ENCODE measurements around the gene IFI27L2.

IFI27L2 gene

GRCh38 chr14:94113908-94114588 is 15.4 kb downstream of the IFI27L2 start:
- H3K36me3 ChIP-seq (ENCODE audit: control insufficient read depth, insufficient read depth, low read length), result no peaks in the 10 kb centered on the region
- TF ChIP-seq CTCF (IDR thresholded peaks at IDR 0.05; ENCODE audit: insufficient read depth, low read length, poor library complexity, severe bottlenecking), result no peak
- H3K4me3 ChIP-seq (replicated peaks; ENCODE audit: low read depth, low read length), result no peak overlapping the region
- peaks cover 2% of the 10 kb centered on the region for H3K27me3 ChIP-seq (replicated peaks; ENCODE audit: control insufficient read depth, insufficient read depth, low read length)
- no peak for DNase-seq (ENCODE audit: extremely low read depth, insufficient read length)

DNA sequence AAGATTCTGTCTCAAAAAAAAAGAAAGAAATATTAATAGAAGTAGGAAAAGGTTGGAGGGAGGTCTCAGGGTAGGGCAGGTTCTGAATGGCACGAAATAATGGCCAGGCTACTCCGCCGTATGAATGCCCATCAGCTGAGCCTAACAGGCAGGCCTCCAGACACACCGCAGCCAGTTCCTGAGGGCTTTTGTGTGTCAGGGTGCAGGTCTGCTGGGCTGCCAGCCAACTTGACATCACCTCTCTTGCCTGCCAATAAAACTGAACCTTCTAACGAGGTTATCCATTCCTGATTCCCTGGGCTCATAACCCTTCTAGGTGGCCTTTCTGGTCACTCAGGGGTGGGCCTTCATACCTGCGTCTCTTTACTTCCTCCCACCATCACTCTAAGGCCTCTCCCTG is 15.9 kb downstream of the IFI27L2 start:
- no peak for DNase-seq (ENCODE audit: extremely low read depth, insufficient read length)
- H3K4me3 ChIP-seq (replicated peaks; ENCODE audit: low read depth, low read length), result no peak overlapping the region

GRCh38 chr14:94113073-94113472 is 16.3 kb downstream of the IFI27L2 start:
- Histone ChIP-seq H3K27me3 (replicated peaks; ENCODE audit: control insufficient read depth, insufficient read depth, low read length) (peaks cover 2% of the 10 kb centered on the region), H3K36me3 (ENCODE audit: control insufficient read depth, insufficient read depth, low read length) (no peaks in the 10 kb centered on the region), H3K4me3 (replicated peaks; ENCODE audit: low read depth, low read length) (no peak overlapping the region)
- no peak for TF ChIP-seq CTCF (IDR thresholded peaks at IDR 0.05; ENCODE audit: insufficient read depth, low read length, poor library complexity, severe bottlenecking)
- DNase-seq (ENCODE audit: extremely low read depth, insufficient read length), result no peak

More for the DNA sequence above, 15.9 kb downstream of the IFI27L2 start:
- Histone ChIP-seq H3K36me3 (ENCODE audit: control insufficient read depth, insufficient read depth, low read length) (no peaks in the 10 kb centered on the region), H3K27me3 (replicated peaks; ENCODE audit: control insufficient read depth, insufficient read depth, low read length) (peaks cover 2% of the 10 kb centered on the region)
- TF ChIP-seq CTCF (IDR thresholded peaks at IDR 0.05; ENCODE audit: insufficient read depth, low read length, poor library complexity, severe bottlenecking), result no peak

DNA sequence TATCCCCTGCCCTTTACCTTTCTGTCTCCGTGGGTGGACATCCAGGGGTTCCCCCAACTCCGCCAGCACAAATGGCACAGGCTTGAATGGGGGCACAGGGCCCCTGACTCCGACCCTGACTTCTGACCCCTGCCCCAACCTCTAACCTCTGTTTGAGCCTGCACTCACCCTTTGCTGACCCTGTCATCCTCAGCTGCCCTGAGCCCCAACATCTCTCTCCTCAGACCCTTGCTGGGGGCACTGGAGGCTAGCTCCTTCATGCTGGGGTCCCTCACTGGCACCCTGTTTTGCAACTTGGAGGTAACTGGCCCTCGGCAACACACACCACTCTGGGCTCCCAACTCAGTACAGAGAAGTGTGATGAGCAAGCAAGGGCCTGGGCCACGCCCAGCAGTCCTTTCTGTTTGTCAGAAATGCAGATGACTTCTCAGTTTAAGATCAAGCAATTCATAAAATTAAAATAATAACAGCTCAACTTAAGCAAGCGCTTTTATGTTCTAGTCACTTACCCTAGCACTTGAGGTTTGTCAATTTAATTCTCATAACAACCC is 16.8 kb downstream of the IFI27L2 start:
- no peak overlapping the region for H3K4me3 ChIP-seq (replicated peaks; ENCODE audit: low read depth, low read length)
- DNase-seq (ENCODE audit: extremely low read depth, insufficient read length), result no peak
- no peaks in the 10 kb centered on the region for H3K36me3 ChIP-seq (ENCODE audit: control insufficient read depth, insufficient read depth, low read length)
- H3K27me3 ChIP-seq (replicated peaks; ENCODE audit: control insufficient read depth, insufficient read depth, low read length), result peaks cover 2% of the 10 kb centered on the region
- TF ChIP-seq CTCF (IDR thresholded peaks at IDR 0.05; ENCODE audit: insufficient read depth, low read length, poor library complexity, severe bottlenecking), result no peak

- no peak for TF ChIP-seq CTCF (IDR thresholded peaks at IDR 0.05; ENCODE audit: insufficient read depth, low read length, poor library complexity, severe bottlenecking)
- H3K4me3 ChIP-seq (replicated peaks; ENCODE audit: low read depth, low read length), result no peak overlapping the region
- H3K27me3 ChIP-seq (replicated peaks; ENCODE audit: control insufficient read depth, insufficient read depth, low read length), result no peaks in the 10 kb centered on the region; the same call in 1 of the 2 replicates
- no peaks in the 10 kb centered on the region for H3K36me3 ChIP-seq (ENCODE audit: control insufficient read depth, insufficient read depth, low read length)
- DNase-seq (ENCODE audit: extremely low read depth, insufficient read length), result no peak
Measured at GRCh38 chr14:94111276-94112095, 17.9 kb downstream of the IFI27L2 start.

All from GM06990 (cell line).